Measurements from ENCODE around the gene ZMYND15.

GRCh38 chr17:4717791-4718190 lies 21.8 kb upstream of the ZMYND15 start:
- TF ChIP-seq POLR2AphosphoS5 (IDR thresholded peaks at IDR 0.05; ENCODE audit: low read depth) (no peak), EZH2phosphoT487 (IDR thresholded peaks at IDR 0.05; ENCODE audit: unreplicated experiment) (no peak), CREB1 (CRISPR knock-in tag; IDR thresholded peaks at IDR 0.05; ENCODE audit: low read depth) (no peak), JUNB (IDR thresholded peaks at IDR 0.05; ENCODE audit: unreplicated experiment) (no peak), ETS1 (IDR thresholded peaks at IDR 0.05) (no peak), EZH2 (IDR thresholded peaks at IDR 0.05; ENCODE audit: low read depth, unreplicated experiment) (no peak), ZNF331 (CRISPR knock-in tag; IDR thresholded peaks at IDR 0.05; ENCODE audit: low read depth) (no peak), STAT1 (IDR thresholded peaks at IDR 0.05; ENCODE audit: unreplicated experiment) (no peak), NANOG (IDR thresholded peaks at IDR 0.05; ENCODE audit: borderline replicate concordance) (no peak)
- TF ChIP-seq, protein P1, sequence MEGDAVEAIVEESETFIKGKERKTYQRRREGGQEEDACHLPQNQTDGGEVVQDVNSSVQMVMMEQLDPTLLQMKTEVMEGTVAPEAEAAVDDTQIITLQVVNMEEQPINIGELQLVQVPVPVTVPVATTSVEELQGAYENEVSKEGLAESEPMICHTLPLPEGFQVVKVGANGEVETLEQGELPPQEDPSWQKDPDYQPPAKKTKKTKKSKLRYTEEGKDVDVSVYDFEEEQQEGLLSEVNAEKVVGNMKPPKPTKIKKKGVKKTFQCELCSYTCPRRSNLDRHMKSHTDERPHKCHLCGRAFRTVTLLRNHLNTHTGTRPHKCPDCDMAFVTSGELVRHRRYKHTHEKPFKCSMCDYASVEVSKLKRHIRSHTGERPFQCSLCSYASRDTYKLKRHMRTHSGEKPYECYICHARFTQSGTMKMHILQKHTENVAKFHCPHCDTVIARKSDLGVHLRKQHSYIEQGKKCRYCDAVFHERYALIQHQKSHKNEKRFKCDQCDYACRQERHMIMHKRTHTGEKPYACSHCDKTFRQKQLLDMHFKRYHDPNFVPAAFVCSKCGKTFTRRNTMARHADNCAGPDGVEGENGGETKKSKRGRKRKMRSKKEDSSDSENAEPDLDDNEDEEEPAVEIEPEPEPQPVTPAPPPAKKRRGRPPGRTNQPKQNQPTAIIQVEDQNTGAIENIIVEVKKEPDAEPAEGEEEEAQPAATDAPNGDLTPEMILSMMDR (conservative IDR thresholded peaks at IDR 0.05; ENCODE audit: low read depth in 2 of 2), result no peak
- TF ChIP-seq, protein P2, sequence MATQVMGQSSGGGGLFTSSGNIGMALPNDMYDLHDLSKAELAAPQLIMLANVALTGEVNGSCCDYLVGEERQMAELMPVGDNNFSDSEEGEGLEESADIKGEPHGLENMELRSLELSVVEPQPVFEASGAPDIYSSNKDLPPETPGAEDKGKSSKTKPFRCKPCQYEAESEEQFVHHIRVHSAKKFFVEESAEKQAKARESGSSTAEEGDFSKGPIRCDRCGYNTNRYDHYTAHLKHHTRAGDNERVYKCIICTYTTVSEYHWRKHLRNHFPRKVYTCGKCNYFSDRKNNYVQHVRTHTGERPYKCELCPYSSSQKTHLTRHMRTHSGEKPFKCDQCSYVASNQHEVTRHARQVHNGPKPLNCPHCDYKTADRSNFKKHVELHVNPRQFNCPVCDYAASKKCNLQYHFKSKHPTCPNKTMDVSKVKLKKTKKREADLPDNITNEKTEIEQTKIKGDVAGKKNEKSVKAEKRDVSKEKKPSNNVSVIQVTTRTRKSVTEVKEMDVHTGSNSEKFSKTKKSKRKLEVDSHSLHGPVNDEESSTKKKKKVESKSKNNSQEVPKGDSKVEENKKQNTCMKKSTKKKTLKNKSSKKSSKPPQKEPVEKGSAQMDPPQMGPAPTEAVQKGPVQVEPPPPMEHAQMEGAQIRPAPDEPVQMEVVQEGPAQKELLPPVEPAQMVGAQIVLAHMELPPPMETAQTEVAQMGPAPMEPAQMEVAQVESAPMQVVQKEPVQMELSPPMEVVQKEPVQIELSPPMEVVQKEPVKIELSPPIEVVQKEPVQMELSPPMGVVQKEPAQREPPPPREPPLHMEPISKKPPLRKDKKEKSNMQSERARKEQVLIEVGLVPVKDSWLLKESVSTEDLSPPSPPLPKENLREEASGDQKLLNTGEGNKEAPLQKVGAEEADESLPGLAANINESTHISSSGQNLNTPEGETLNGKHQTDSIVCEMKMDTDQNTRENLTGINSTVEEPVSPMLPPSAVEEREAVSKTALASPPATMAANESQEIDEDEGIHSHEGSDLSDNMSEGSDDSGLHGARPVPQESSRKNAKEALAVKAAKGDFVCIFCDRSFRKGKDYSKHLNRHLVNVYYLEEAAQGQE (IDR thresholded peaks at IDR 0.05; ENCODE audit: unreplicated experiment), result no peak
- TF ChIP-seq, protein P3, sequence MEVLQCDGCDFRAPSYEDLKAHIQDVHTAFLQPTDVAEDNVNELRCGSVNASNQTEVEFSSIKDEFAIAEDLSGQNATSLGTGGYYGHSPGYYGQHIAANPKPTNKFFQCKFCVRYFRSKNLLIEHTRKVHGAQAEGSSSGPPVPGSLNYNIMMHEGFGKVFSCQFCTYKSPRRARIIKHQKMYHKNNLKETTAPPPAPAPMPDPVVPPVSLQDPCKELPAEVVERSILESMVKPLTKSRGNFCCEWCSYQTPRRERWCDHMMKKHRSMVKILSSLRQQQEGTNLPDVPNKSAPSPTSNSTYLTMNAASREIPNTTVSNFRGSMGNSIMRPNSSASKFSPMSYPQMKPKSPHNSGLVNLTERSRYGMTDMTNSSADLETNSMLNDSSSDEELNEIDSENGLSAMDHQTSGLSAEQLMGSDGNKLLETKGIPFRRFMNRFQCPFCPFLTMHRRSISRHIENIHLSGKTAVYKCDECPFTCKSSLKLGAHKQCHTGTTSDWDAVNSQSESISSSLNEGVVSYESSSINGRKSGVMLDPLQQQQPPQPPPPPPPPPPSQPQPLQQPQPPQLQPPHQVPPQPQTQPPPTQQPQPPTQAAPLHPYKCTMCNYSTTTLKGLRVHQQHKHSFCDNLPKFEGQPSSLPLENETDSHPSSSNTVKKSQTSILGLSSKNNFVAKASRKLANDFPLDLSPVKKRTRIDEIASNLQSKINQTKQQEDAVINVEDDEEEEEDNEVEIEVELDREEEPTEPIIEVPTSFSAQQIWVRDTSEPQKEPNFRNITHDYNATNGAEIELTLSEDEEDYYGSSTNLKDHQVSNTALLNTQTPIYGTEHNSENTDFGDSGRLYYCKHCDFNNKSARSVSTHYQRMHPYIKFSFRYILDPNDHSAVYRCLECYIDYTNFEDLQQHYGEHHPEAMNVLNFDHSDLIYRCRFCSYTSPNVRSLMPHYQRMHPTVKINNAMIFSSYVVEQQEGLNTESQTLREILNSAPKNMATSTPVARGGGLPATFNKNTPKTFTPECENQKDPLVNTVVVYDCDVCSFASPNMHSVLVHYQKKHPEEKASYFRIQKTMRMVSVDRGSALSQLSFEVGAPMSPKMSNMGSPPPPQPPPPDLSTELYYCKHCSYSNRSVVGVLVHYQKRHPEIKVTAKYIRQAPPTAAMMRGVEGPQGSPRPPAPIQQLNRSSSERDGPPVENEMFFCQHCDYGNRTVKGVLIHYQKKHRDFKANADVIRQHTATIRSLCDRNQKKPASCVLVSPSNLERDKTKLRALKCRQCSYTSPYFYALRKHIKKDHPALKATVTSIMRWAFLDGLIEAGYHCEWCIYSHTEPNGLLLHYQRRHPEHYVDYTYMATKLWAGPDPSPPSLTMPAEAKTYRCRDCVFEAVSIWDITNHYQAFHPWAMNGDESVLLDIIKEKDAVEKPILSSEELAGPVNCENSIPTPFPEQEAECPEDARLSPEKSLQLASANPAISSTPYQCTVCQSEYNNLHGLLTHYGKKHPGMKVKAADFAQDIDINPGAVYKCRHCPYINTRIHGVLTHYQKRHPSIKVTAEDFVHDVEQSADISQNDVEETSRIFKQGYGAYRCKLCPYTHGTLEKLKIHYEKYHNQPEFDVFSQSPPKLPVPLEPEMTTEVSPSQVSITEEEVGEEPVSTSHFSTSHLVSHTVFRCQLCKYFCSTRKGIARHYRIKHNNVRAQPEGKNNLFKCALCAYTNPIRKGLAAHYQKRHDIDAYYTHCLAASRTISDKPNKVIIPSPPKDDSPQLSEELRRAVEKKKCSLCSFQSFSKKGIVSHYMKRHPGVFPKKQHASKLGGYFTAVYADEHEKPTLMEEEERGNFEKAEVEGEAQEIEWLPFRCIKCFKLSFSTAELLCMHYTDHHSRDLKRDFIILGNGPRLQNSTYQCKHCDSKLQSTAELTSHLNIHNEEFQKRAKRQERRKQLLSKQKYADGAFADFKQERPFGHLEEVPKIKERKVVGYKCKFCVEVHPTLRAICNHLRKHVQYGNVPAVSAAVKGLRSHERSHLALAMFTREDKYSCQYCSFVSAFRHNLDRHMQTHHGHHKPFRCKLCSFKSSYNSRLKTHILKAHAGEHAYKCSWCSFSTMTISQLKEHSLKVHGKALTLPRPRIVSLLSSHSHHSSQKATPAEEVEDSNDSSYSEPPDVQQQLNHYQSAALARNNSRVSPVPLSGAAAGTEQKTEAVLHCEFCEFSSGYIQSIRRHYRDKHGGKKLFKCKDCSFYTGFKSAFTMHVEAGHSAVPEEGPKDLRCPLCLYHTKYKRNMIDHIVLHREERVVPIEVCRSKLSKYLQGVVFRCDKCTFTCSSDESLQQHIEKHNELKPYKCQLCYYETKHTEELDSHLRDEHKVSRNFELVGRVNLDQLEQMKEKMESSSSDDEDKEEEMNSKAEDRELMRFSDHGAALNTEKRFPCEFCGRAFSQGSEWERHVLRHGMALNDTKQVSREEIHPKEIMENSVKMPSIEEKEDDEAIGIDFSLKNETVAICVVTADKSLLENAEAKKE (CRISPR knock-in tag; IDR thresholded peaks at IDR 0.05), result no peak

Data from GM23338 (cell line).